ENCODE data around the gene SLC30A2.

The SLC30A2 gene

DNA sequence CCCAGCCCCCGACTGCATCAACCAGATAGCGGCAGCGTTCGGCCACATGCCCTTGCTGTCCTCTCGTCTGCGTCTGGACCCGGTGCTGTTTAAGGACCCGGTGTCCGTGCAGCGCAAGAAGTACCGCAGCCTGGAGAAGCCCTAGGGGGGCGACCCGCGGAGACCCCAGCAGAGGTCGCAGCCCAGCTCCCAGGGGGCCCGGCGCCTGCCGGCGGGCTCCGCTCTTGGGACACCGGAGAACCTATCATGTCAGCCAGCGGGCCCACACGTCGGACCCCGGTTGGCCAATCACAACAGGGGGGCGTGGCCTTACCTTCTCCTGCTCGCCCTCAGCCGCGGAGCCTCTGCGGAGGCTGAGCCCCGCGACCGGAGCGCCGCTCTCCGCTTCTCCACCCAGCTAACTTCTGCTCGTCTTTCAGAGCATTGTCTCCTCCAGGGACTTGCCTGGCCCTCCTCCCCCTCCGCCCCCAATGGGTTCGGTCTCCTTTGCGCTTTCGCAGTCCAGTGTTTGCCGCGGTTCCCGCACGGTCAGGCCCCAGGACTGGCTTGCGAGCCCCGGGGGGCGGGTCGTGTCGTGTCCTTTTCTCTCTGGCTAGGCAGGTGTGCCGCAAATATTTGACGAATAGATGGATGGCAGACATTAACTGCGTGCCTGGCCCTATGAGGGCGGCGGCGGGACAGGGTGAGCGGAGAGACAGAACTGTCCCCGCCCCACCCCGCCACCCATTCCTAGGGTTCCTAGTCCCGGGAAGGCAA is 10.5 kb downstream of the SLC30A2 start:
- Histone ChIP-seq H3K27ac (ENCODE audit: extremely low read depth, low read depth, low read length) (peak overlapping the region; percentile 56; the same call in 1 of the 2 replicates), H3K9me3 (ENCODE audit: control insufficient read depth, insufficient read depth, low read depth, low read length) (no peaks in the 10 kb centered on the region), H3K4me3 (ENCODE audit: low read depth, low read length) (peak overlapping the region; percentile 83), H3K36me3 (ENCODE audit: control insufficient read depth in 2 of 2, insufficient read depth in 1 of 2, low read length in 2 of 2) (no peaks in the 10 kb centered on the region), H3K4me1 (ENCODE audit: control insufficient read depth, insufficient read depth, low read length) (no peaks in the 10 kb centered on the region)
- CTCF ChIA-PET, result interaction anchor here (0.6 to 7.5 kb wide), 25 partner anchors 8 to 1125 kb away, joined by 3 to 80 read pairs (median 4); partner anchors contain the start of genes C1orf232, CEP85, EXTL1 and ZNF593
- POLR2A ChIA-PET, result interaction anchor here (0.6 to 1.8 kb wide), 7 partner anchors 9 to 356 kb away, joined by 3 to 10 read pairs (median 3); no protein-coding TSS in a partner anchor
- no peak for TF ChIP-seq ZNF391 (tag by site-specific recombination; IDR thresholded peaks at IDR 0.05; ENCODE audit: borderline replicate concordance, low read depth)
- TF ChIP-seq ZNF302 (tag by site-specific recombination; IDR thresholded peaks at IDR 0.05; ENCODE audit: low read depth), result no peak
- no peak for TF ChIP-seq OSR2 (tag by site-specific recombination; IDR thresholded peaks at IDR 0.05)
- TF ChIP-seq KLF7 (tag by site-specific recombination; IDR thresholded peaks at IDR 0.05; ENCODE audit: borderline replicate concordance), result no peak
- no peak for TF ChIP-seq ZNF174 (tag by site-specific recombination; IDR thresholded peaks at IDR 0.05)
- TF ChIP-seq MZF1 (tag by site-specific recombination; IDR thresholded peaks at IDR 0.05; ENCODE audit: borderline replicate concordance), result no peak
- no peak for TF ChIP-seq ZNF670 (tag by site-specific recombination; IDR thresholded peaks at IDR 0.05; ENCODE audit: low read depth)
- TF ChIP-seq ZNF76 (tag by site-specific recombination; IDR thresholded peaks at IDR 0.05; ENCODE audit: borderline replicate concordance, low read depth), result peak; percentile 70; the same call in 1 of the 2 replicates
- TF ChIP-seq, protein P1, sequence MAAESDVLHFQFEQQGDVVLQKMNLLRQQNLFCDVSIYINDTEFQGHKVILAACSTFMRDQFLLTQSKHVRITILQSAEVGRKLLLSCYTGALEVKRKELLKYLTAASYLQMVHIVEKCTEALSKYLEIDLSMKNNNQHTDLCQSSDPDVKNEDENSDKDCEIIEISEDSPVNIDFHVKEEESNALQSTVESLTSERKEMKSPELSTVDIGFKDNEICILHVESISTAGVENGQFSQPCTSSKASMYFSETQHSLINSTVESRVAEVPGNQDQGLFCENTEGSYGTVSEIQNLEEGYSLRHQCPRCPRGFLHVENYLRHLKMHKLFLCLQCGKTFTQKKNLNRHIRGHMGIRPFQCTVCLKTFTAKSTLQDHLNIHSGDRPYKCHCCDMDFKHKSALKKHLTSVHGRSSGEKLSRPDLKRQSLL (tag by site-specific recombination; IDR thresholded peaks at IDR 0.05), result no peak
- TF ChIP-seq ZBTB49 (tag by site-specific recombination; IDR thresholded peaks at IDR 0.05; ENCODE audit: low read depth), result no peak
- TF ChIP-seq ZNF155 (tag by site-specific recombination; IDR thresholded peaks at IDR 0.05), result no peak
- no peak for TF ChIP-seq ZNF416 (tag by site-specific recombination; IDR thresholded peaks at IDR 0.05)
- peak; percentile 45; the same call in 1 of the 2 replicates for TF ChIP-seq ZFP69B (tag by site-specific recombination; IDR thresholded peaks at IDR 0.05)
- TF ChIP-seq ZNF701 (tag by site-specific recombination; IDR thresholded peaks at IDR 0.05), result no peak
- TF ChIP-seq KLF16 (tag by site-specific recombination; IDR thresholded peaks at IDR 0.05), result peak; percentile 74; the same call in 1 of the 2 replicates
- TF ChIP-seq ZNF362 (tag by site-specific recombination; IDR thresholded peaks at IDR 0.05), result no peak
- no peak for TF ChIP-seq ZNF600 (tag by site-specific recombination; IDR thresholded peaks at IDR 0.05)
- TF ChIP-seq, protein P2, sequence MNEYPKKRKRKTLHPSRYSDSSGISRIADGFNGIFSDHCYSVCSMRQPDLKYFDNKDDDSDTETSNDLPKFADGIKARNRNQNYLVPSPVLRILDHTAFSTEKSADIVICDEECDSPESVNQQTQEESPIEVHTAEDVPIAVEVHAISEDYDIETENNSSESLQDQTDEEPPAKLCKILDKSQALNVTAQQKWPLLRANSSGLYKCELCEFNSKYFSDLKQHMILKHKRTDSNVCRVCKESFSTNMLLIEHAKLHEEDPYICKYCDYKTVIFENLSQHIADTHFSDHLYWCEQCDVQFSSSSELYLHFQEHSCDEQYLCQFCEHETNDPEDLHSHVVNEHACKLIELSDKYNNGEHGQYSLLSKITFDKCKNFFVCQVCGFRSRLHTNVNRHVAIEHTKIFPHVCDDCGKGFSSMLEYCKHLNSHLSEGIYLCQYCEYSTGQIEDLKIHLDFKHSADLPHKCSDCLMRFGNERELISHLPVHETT (tag by site-specific recombination; IDR thresholded peaks at IDR 0.05), result no peak
- 0 out of 2 replicates have a peak, but pooled peaks have one; percentile 24 for TF ChIP-seq KLF10 (tag by site-specific recombination; IDR thresholded peaks at IDR 0.05)
- TF ChIP-seq ZNF335 (tag by site-specific recombination; conservative IDR thresholded peaks at IDR 0.05), result peak; percentile 75
- TF ChIP-seq, protein P3, sequence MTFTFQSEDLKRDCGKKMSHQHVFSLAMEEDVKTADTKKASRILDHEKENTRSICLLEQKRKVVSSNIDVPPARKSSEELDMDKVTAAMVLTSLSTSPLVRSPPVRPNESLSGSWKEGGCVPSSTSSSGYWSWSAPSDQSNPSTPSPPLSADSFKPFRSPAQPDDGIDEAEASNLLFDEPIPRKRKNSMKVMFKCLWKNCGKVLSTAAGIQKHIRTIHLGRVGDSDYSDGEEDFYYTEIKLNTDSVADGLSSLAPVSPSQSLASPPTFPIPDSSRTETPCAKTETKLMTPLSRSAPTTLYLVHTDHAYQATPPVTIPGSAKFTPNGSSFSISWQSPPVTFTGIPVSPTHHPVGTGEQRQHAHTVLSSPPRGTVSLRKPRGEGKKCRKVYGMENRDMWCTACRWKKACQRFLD (tag by site-specific recombination; IDR thresholded peaks at IDR 0.05), result no peak
- TF ChIP-seq, protein P4, sequence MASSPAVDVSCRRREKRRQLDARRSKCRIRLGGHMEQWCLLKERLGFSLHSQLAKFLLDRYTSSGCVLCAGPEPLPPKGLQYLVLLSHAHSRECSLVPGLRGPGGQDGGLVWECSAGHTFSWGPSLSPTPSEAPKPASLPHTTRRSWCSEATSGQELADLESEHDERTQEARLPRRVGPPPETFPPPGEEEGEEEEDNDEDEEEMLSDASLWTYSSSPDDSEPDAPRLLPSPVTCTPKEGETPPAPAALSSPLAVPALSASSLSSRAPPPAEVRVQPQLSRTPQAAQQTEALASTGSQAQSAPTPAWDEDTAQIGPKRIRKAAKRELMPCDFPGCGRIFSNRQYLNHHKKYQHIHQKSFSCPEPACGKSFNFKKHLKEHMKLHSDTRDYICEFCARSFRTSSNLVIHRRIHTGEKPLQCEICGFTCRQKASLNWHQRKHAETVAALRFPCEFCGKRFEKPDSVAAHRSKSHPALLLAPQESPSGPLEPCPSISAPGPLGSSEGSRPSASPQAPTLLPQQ (tag by site-specific recombination; IDR thresholded peaks at IDR 0.05), result peak; percentile 74
- TF ChIP-seq ZNF549 (tag by site-specific recombination; IDR thresholded peaks at IDR 0.05), result no peak
- TF ChIP-seq ZBTB1 (tag by site-specific recombination; IDR thresholded peaks at IDR 0.05), result no peak; the same call in 1 of the 2 replicates
- peak; percentile 69 for TF ChIP-seq FEZF1 (tag by site-specific recombination; IDR thresholded peaks at IDR 0.05)
- TF ChIP-seq ZNF121 (tag by site-specific recombination; IDR thresholded peaks at IDR 0.05), result 0 out of 2 replicates have a peak, but pooled peaks have one; percentile 8
- TF ChIP-seq ZNF677 (tag by site-specific recombination; IDR thresholded peaks at IDR 0.05), result no peak
- TF ChIP-seq PBX3 (CRISPR knock-in tag; IDR thresholded peaks at IDR 0.05), result no peak
